Transverse colon (tissue), 4 donors: Measurements from ENCODE around the gene IGFBP1. TPM values are rescaled to one million over a fixed set of nuclear protein-coding genes. Genes with fewer than 3 reads are reported as not detected.

Experiments used
- DNase-seq: peaks from one replicate; pipeline ENCODE4 v3.0.0-alpha.2; 2019
- H3K27ac ChIP-seq, 4 donors: fragments of 200-600 bp; sonication (generic); 2 replicates each; pipeline ENCODE4 v1.5.1; 2016 to 2018; ENCODE audit warnings: inconsistent platforms in 4 of 4
- H3K27me3 ChIP-seq: fragments of 200-600 bp; sonication (generic); 2 replicates; pipeline ENCODE4 v1.5.1; 2017; ENCODE audit warnings: inconsistent platforms
- H3K36me3 ChIP-seq, 4 donors: fragments of 200-600 bp; sonication (generic); 2 replicates each; pipeline ENCODE4 v1.5.1; 2017 to 2019; ENCODE audit warnings: inconsistent platforms in 4 of 4
- H3K4me1 ChIP-seq, 4 donors: fragments of 200-600 bp; sonication (generic); 2 replicates each; pipeline ENCODE4 v1.5.1; 2017 to 2020; ENCODE audit warnings: inconsistent platforms in 4 of 4
- H3K4me3 ChIP-seq, 4 donors: fragments of 200-600 bp; sonication (generic); 1 replicate in 1 of 4; 2 replicates in 3 of 4; pipeline versions ENCODE4 v1.5.1 to v1.6.1; 2017 to 2019; ENCODE audit warnings: inconsistent platforms in 4 of 4
- H3K9me3 ChIP-seq, 2 donors: fragments of 200-600 bp; sonication (generic); 2 replicates each; pipeline ENCODE4 v1.5.1; 2017 to 2019; ENCODE audit warnings: inconsistent platforms in 2 of 2
- CTCF ChIP-seq, 5 experiments: fragments of 200-600 bp in 3 of 5; fragments of 450-650 bp in 2 of 5; sonication (generic) in 3 of 5; IDR thresholded peaks; 1 replicate in 2 of 5; 2 replicates in 3 of 5; pipeline ENCODE4 v1.5.1; 2016 to 2017; ENCODE audit warnings: antibody characterized with exemption in 5 of 5, inconsistent platforms in 3 of 5, mild to moderate bottlenecking in 2 of 5, moderate library complexity in 1 of 5
- EP300 ChIP-seq: sonication (generic); formaldehyde crosslinking; IDR thresholded peaks from one replicate; pipeline ENCODE4 v1.6.1; 2017; ENCODE audit warnings: antibody characterized with exemption, low read depth
- POLR2A ChIP-seq: fragments of 450-650 bp; IDR thresholded peaks from one replicate; pipeline ENCODE4 v1.6.1; 2016; ENCODE audit warnings: antibody characterized with exemption, mild to moderate bottlenecking, moderate library complexity
- POLR2AphosphoS5 ChIP-seq, 3 donors: sonication (generic); formaldehyde crosslinking; IDR thresholded peaks; one replicate each; pipeline ENCODE4 v1.6.1; 2016; ENCODE audit warnings: antibody characterized with exemption in 3 of 3
- WGBS, 2 donors: methylation state at CpG; one replicate each; pipeline ENCODE4 v1.1.5; 2018; ENCODE audit warnings: low coverage in 1 of 2; 5-methylcytosine and 5-hydroxymethylcytosine counted together
- in situ Hi-C, 4 donors: fragments of 200-750 bp; cut with MboI; loops; one replicate each; pipeline versions ENCODE4 v1.15.0 to v1.15.1; 2017; ENCODE audit warnings: low sequenced_read_pairs in 3 of 4, low pct_ligation_motif_present in 1 of 4, low pct_unique_long_range_greater_than_20kb in 1 of 4
- intact Hi-C: fragments of 100-400 bp; cut with DNase I; formaldehyde crosslinking; loops from one replicate; pipeline ENCODE4 v1.15.1; 2023; ENCODE audit warnings: low total_unique reads
- total RNA-seq, 4 donors: library from RNA; depleted of rRNA; stranded (reverse); fragments of >200 nt; gene quantifications; one replicate each; pipeline ENCODE4 v1.1.0, GENCODE V29; 2016

Gene IGFBP1
- total RNA-seq, 4 donors from 2014 or later, result not detected

- in situ Hi-C loops (loop anchor here (5.0 to 25.0 kb wide), 4 partner anchors 1177 to 1270 kb away; no protein-coding TSS in a partner anchor), intact Hi-C loops (loop anchor here (1.0 kb wide), 1 partner anchor 1262 kb away; no protein-coding TSS in a partner anchor)
- Histone ChIP-seq H3K4me3 (peak overlapping the region in 1 of 4 donors; percentile 24), H3K36me3 (no peaks in the 10 kb centered on the region), H3K27ac (no peak overlapping the region), H3K4me1 (peaks cover 0 to 27% (median 19%) of the 10 kb centered on the region in 4 donors), H3K27me3 (peaks cover 52% of the 10 kb centered on the region), H3K9me3 (no peaks in the 10 kb centered on the region)
- peak; percentile 77 for DNase-seq
- WGBS, 2 donors, result 7 to 10% methylated on average over 4 to 15 of the region's 15 CpGs
- TF ChIP-seq CTCF (IDR thresholded peaks at IDR 0.05) (peak; percentile 74 to 96 (median 93)), POLR2A (no peak), POLR2AphosphoS5 (IDR thresholded peaks at IDR 0.05) (no peak)
Measured at GRCh38 chr7:45917658-45918057, 29.4 kb downstream of the IGFBP1 start.

- Histone ChIP-seq H3K36me3 (no peaks in the 10 kb centered on the region), H3K27ac (peak overlapping the region in 1 of 4 donors; percentile 23), H3K27me3 (peaks cover 60% of the 10 kb centered on the region), H3K4me1 (peaks cover 0 to 29% (median 20%) of the 10 kb centered on the region in 4 donors), H3K4me3 (peak overlapping the region in 1 of 4 donors; percentile 14), H3K9me3 (no peaks in the 10 kb centered on the region)
- WGBS, 2 donors, result 22 to 67% methylated on average over 1 to 2 of the region's 2 CpGs
- TF ChIP-seq EP300 (no peak), CTCF (IDR thresholded peaks at IDR 0.05) (no peak), POLR2AphosphoS5 (IDR thresholded peaks at IDR 0.05) (no peak), POLR2A (no peak)
- DNase-seq, result no peak
- in situ Hi-C loops, result loop anchor here (5.0 to 25.0 kb wide), 4 partner anchors 1176 to 1269 kb away; no protein-coding TSS in a partner anchor
- intact Hi-C loops, result loop anchor here (1.0 kb wide), 1 partner anchor 1261 kb away; no protein-coding TSS in a partner anchor
Measured at GRCh38 chr7:45918556-45918955, 30.3 kb downstream of the IGFBP1 start.

- intact Hi-C loops, result no loop called here
- Histone ChIP-seq H3K27ac (peak overlapping the region in 1 of 4 donors; percentile 76), H3K9me3 (no peaks in the 10 kb centered on the region), H3K36me3 (no peaks in the 10 kb centered on the region), H3K27me3 (peaks cover 62% of the 10 kb centered on the region), H3K4me1 (peaks cover 0 to 29% (median 20%) of the 10 kb centered on the region in 4 donors), H3K4me3 (peak overlapping the region in 3 of 4 donors; percentile 7 to 58 (median 47))
- DNase-seq, result no peak
- TF ChIP-seq POLR2AphosphoS5 (IDR thresholded peaks at IDR 0.05), result no peak
- no peak for TF ChIP-seq POLR2A
- TF ChIP-seq EP300, result no peak
- TF ChIP-seq CTCF (IDR thresholded peaks at IDR 0.05), result no peak
- in situ Hi-C loops, result loop anchor here (5.0 to 25.0 kb wide), 4 partner anchors 1175 to 1268 kb away; no protein-coding TSS in a partner anchor
- 29 to 59% methylated on average over 2 to 9 of the region's 9 CpGs for WGBS, 2 donors
Measured at GRCh38 chr7:45919231-45919784, 31.0 kb downstream of the IGFBP1 start.

- peak overlapping the region in 3 of 4 donors; percentile 48 to 76 (median 55) for H3K27ac ChIP-seq
- H3K4me3 ChIP-seq, result peak overlapping the region in 3 of 4 donors; percentile 38 to 58 (median 47)
- DNase-seq, result no peak
- H3K4me1 ChIP-seq, result peaks cover 0 to 29% (median 20%) of the 10 kb centered on the region in 4 donors
- no peaks in the 10 kb centered on the region for H3K9me3 ChIP-seq
- WGBS, 2 donors, result 7 to 10% methylated on average over 16 to 19 of the region's 19 CpGs
- H3K36me3 ChIP-seq, result no peaks in the 10 kb centered on the region
- intact Hi-C loops (no loop called here), in situ Hi-C loops (loop anchor here (5.0 to 25.0 kb wide), 7 partner anchors 432 to 1267 kb away; no protein-coding TSS in a partner anchor)
- TF ChIP-seq POLR2AphosphoS5 (IDR thresholded peaks at IDR 0.05), result no peak
- TF ChIP-seq EP300, result no peak
- no peak for TF ChIP-seq CTCF (IDR thresholded peaks at IDR 0.05)
- TF ChIP-seq POLR2A, result no peak
- H3K27me3 ChIP-seq, result peaks cover 62% of the 10 kb centered on the region
Measured at GRCh38 chr7:45919993-45920459, 31.7 kb downstream of the IGFBP1 start.
